GM18507 (cell line): Measurements from ENCODE around the gene GAA.

Experiments
- DNase-seq: peaks from one replicate; pipeline ENCODE4 v3.0.0; 2011; ENCODE audit warnings: low read depth; ENCODE audit not compliant: insufficient read length; ENCODE audit errors: extremely low spot score
- FAIRE-seq: peaks from 2 replicates; lab custom pipeline; 2011; peaks lifted over from hg19 to GRCh38; lab: Jason Lieb, UNC

Gene GAA

DNA sequence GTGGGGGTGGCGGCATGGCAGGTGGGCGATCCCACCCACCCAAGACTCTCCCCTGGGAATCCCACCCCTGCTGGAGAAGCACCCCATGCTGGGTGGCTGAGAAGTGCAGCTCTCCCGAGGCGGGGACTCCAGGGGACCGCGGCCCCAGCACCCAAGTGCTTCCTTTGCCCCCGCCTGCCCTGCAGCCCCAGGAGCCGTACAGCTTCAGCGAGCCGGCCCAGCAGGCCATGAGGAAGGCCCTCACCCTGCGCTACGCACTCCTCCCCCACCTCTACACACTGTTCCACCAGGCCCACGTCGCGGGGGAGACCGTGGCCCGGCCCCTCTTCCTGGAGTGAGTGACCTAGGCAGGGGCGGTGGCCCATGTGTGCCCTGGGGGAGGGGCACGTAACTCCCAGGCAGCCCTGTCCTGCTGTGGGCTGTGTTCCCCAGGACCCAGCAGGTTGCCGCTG, 11.7 kb downstream of the GAA start:
- DNase-seq (no peak), FAIRE-seq (no peak)

DNA sequence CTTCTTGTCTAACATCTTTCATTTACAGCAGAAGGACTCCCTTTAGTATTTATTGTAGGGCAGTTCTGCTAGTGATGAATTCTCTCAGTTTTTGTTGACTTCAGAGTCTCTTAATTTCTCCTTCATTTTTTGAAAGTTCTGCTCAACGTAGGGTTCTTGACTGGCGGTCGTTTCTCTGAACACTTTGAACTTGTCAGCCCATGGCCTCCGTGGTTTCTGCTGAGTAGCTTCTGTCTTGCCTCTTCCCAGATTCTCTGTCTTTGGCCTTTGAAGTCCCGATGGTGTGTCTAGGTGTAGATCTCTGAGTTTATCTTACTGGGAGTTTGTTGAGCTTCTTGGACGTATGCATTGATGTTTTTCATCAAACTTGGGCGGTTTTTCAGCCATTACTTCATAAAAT, 13.4 kb downstream of the GAA start:
- DNase-seq (no peak), FAIRE-seq (no peak)

GRCh38 chr17:80115159-80115558, 13.8 kb downstream of the GAA start:
- no peak for FAIRE-seq
- no peak for DNase-seq

DNA sequence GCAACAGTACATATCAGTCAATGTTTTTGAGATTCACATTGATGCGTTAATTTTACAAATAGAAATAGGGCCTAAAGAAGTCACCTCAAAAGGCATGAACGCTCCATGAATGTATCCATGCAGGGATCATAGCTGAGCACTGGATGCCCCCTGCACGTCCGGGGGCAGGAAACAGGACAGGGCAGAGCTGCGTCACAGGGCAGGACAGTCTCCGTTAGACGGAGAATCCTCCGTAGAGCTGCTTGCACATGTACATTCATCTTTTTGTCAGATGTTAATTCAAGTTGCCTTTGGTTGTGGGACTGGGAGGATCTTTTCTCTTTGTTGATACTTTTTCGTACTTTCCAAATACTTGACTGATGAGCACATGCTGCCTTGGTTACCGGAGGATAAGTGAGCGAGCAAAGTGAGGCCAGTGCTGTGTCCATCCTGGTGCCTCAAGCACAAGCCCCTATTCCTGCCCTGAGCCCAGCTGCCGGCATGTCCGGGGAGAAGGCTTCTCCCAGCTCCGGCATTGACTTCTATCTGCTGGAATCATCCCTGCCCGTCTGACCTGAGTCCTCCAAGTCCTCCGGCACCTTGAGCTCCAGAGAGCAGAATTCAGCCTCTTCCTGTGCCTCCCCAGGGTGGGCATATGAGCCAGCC, 15.0 kb downstream of the GAA start:
- DNase-seq (no peak), FAIRE-seq (no peak)

GRCh38 chr17:80116921-80117380, 15.6 kb downstream of the GAA start:
- FAIRE-seq = no peak
- DNase-seq = no peak

DNA sequence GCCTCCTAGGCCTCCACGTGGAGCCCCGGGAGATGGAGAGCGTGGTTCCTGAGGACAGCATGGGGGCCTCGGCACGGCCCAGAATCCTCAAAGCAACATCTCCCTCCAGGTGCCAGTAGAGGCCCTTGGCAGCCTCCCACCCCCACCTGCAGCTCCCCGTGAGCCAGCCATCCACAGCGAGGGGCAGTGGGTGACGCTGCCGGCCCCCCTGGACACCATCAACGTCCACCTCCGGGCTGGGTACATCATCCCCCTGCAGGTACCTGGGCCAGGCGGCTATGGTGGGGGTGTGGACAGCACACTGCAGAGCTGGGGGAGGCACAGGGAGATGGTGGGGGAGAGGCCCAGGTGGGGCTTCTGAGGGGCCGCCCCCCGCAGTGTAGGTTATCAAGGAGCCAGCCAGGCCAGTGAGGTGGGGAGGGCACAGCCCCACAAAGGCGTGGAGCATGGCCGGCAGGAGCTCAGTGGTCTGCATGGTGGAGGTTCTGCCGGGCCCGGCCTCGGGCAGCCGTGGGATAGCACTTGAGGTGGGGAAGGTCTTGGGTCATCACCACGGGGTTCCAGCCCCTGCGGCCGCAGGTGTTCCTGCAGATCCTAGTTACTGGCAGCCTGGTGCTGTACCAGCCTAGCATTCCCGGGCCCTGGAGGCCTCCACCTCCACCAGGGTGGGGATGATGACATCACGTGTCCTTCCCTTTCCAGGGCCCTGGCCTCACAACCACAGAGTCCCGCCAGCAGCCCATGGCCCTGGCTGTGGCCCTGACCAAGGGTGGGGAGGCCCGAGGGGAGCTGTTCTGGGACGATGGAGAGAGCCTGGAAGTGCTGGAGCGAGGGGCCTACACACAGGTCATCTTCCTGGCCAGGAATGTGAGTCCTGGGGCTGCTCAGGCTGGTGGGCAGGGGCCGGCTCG, 16.4 kb downstream of the GAA start:
- FAIRE-seq = no peak
- no peak for DNase-seq

- DNase-seq = no peak
- FAIRE-seq = no peak
Measured at GRCh38 chr17:80118601-80119270, 17.4 kb downstream of the GAA start.

GRCh38 chr17:80119271-80119791, 17.9 kb downstream of the GAA start:
- DNase-seq (no peak), FAIRE-seq (no peak)

DNA sequence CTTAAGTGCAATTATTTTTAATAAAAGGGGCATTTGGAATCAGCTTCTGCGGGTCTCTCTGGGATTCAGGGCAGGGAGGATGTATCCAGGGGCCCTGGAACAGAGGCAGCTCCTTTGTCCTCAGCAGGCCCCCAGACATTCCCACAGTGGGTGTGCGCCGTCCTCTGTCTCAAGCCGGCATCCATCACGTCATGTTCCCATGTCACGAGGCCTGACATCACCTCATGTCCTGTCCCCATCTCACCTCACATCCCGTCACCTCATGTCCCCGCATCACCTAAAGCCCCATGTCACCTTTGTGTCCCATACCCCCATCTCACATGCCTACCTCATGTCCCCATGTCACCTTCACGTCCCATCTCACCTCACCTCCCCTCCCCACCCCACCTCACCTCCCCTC, 18.5 kb downstream of the GAA start:
- FAIRE-seq (no peak), DNase-seq (no peak)

DNA sequence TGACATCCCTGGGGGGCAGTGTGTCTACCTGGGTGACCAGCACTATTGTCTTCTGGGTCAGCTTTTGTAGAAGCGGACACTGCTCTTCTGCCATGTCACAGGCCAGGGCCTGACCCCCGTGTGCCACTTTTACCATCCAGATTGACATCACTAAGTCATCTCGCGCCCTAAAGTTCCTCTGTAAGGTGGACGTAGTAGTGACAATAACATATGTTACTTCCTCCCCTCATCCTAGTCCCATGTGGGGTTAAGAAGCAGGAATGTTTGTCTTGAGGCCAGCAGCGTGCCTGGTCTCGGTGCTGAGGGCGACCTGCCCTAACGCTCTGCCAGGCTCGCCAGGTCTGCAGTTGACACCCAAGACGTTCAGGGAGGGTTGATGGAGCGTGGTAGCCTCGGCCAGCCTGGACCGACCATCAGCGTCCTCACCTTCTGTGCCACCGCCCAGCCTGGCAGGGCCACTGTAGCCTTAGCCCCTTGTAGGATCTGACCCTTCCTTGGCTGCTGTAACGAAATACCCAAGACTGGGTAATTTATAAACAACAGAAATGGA, 20.7 kb downstream of the GAA start:
- DNase-seq = no peak
- no peak for FAIRE-seq

DNA sequence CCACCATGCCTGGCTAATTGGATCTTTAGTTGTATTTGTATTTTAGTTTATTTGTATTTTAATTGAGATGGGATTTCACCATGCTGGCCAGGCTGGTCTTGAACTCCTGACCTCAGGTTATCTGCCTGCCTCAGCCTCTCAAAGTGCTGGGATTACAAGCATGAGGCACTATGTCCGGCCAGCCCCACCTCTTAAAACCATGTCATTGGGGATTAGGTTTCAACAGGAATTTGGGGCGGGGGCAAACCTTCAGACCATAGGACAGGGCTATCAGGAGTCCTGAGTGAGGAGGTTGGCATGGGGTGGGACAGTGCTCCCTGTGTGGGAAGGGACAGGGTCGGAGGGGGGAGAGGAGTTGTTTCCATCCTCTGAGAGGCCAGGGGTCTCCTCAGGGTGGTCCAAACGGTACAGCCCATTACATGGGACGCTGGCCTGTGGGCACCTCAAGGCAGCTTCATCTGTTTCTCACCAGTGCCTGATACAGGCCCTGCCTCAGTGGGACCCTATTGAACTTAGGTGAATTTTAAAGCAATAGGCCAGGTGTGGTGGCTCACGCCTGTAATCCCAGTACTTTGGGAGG, 21.6 kb downstream of the GAA start:
- no peak for FAIRE-seq
- no peak for DNase-seq

DNA sequence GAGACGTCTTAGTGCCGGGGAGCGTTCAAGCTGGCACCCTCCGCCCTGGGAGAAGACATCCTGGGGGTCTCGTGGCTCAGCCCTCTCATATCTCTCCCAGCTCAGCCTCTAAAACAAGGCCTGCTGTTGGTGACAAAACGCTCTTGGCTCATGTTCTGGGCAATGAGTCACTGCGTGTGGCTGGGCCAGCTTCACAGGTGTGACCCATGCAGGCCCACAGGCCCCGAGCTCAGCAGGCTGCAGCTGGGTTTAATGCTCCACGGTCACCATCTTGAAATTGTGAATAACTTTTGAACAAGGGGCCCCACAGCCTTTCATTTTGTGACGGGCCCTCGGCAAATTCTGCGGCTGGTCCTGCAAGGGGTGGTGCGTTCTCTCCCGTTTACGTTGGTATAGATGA, 22.4 kb downstream of the GAA start:
- no peak for FAIRE-seq

DNA sequence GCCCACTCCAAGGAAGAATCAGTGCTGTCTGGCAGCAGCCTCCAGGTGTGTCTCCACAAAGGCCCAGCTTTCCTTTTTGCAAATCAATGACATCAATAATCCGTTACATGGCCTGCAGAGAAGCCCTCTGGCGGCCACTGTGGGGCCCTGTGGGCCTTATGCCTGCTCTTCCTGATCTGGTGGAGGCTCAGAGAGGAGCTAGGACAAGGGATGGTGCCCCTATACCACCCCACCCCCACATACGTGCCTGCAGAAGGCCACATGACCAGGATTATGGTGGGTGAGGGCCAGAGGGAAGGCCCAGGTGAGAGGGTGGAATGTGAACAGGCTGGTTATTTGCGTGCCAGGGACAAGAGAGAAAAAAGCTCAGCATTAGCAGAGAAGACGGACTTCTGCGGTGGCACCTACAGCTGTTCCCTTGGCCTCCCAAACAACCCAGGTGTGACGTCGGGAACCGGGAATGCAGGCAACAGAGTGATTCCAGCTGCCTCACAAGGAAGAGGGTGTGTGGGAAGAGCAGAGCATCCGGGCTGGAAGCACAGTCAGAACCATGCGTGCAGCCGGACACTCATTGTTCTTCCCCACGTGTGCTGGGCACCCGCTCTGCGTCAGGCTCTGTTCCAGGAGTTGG, 23.1 kb downstream of the GAA start:
- no peak for DNase-seq
- no peak for FAIRE-seq

More for the DNA sequence above, 22.4 kb downstream of the GAA start:
- DNase-seq = no peak

DNA sequence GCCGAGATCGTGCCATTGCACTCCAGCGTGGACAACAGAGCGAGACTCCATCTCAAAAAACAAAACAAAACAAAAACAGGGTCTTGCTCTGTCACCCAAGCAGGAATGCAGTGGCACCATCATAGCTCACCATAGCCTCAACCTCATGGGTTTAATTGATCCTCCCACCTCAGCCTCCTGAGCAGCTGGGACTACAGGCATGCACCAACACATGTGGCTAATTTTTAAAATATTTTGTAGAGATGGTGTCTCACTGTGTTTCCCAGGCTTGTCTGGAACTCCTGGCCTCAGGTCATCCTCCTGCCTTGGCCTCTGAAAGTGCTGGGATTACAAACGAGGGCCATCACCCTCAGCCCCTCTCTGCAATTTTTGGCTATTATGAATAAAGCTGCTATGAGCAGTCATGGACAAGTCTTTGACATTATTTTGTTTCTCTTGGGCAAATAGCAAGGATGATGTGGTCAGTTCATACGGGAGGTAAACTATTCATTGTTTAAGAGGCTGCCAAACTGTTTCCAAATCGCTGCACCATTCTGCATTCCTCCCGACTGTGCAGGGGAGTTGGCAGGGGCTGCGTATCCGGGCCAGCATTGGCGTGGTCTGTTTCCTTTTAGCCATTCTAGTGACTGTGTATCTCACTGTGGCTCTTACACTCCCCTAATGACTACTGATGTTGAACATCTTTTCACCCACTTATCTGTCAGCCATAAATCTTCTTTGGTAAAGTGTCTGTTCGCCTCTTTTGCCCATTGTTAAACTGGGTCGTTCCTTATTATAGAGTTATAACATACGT, 24.5 kb downstream of the GAA start:
- FAIRE-seq = no peak
- no peak for DNase-seq

- no peak for FAIRE-seq
- DNase-seq = no peak
Measured at GRCh38 chr17:80126449-80126715, 25.0 kb downstream of the GAA start.

GRCh38 chr17:80129006-80129565, 27.7 kb downstream of the GAA start:
- no peak for FAIRE-seq
- no peak for DNase-seq

DNA sequence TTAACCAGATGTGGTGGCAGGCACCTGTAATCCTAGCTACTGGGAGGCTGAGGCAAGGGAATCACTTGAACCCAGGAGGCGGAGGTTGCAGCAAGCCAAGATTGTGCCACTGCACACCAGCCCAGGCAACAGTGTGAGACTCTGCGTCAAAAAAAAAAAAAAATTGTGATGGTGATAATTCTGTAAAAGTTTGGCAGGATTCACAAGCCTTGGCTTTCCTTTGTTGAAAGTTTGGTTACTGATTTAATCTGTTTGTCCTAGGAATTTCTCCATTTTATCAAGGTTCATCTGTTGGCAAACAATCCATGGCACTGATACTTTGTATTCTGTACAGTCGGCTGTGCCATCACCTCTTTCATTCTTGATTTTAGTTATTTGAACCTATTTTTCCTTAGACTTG, 29.6 kb downstream of the GAA start:
- FAIRE-seq (no peak), DNase-seq (no peak)

DNA sequence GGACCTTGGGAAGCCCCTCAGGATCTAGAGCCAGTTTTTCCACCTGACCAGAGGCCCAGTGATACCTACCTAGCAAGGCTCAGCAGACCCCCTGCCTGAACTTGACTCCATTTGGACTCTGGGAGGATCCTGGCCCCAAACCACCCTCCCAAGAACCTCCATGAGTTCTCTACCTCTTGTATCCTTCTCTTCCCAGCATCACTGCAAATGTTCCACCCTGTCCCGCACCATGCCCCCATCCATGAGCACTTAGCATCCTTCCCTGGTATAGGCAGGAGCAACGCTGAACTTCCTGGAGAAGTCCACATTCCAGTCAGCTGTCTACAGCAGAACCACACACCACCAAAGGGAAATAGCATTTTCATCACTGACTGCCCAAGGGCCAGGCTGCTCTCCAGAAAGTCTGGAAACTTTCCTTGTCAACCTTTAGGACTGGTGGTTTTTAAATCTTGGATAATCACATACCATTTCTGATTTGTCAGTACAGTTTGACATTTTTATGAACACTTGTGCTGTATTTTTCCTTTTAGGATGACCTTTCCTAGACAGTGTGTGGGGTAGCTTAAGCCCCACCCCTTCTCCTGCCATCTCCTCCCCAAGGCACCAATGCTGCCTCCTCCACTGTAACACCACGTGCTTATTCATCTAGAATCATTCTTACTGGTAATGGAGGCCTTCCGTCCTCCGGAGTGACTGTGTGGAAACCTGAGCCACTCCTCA, 31.7 kb downstream of the GAA start:
- DNase-seq (no peak), FAIRE-seq (no peak)
